AG10803 (cell line): Measurements from ENCODE around the gene TNFAIP3.

ENCODE experiments used
- DNase-seq: peaks from one replicate; pipeline ENCODE4 v3.0.0; 2010; ENCODE audit warnings: low read depth
- H3K4me3 ChIP-seq: 2 replicates; pipeline ENCODE4 v1.5.1; 2011; ENCODE audit warnings: mild to moderate bottlenecking, low read length, control low read depth
- CTCF ChIP-seq: conservative IDR thresholded peaks from 2 replicates; pipeline ENCODE4 v1.5.1; 2011; ENCODE audit warnings: mild to moderate bottlenecking, low read length, control low read depth, inconsistent platforms

The TNFAIP3 gene

GRCh38 chr6:137871831-137872454 is 4.9 kb downstream of the TNFAIP3 start:
- DNase-seq, result peak; percentile 49
- H3K4me3 ChIP-seq, result no peak overlapping the region
- no peak for TF ChIP-seq CTCF

- DNase-seq, result no peak
- no peak overlapping the region for H3K4me3 ChIP-seq
Observed at GRCh38 chr6:137872581-137873115, 5.6 kb downstream of the TNFAIP3 start.

GRCh38 chr6:137873273-137873762 is 6.3 kb downstream of the TNFAIP3 start:
- no peak for TF ChIP-seq CTCF
- DNase-seq, result peak; percentile 90
- H3K4me3 ChIP-seq, result peak overlapping the region; percentile 36

More at GRCh38 chr6:137872581-137873115, 5.6 kb downstream of the TNFAIP3 start:
- TF ChIP-seq CTCF, result no peak

GRCh38 chr6:137874204-137875057 is 7.4 kb downstream of the TNFAIP3 start:
- DNase-seq, result no peak
- TF ChIP-seq CTCF, result no peak
- no peak overlapping the region for H3K4me3 ChIP-seq

GRCh38 chr6:137875058-137875520 is 8.0 kb downstream of the TNFAIP3 start:
- no peak for TF ChIP-seq CTCF
- no peak for DNase-seq
- no peak overlapping the region for H3K4me3 ChIP-seq

GRCh38 chr6:137875606-137876005 is 8.5 kb downstream of the TNFAIP3 start:
- H3K4me3 ChIP-seq, result no peak overlapping the region
- no peak for DNase-seq
- no peak for TF ChIP-seq CTCF
